Kidney epithelial cell (primary cell): ENCODE data around the gene SERBP1. TPM values are rescaled to one million over a fixed set of nuclear protein-coding genes. Genes with fewer than 3 reads are reported as not detected.
"Not testable (repeated sequence)": the region's sequence is repeated elsewhere in the genome, so short reads cannot be mapped to it uniquely, and the experiment has no call there.

Source experiments
- DNase-seq: peaks from one replicate; pipeline ENCODE4 v3.0.0-alpha.2; 2010; ENCODE audit warnings: low read depth
- H3K27me3 ChIP-seq: 2 replicates; pipeline ENCODE4 v1.6.0; 2011; ENCODE audit warnings: low read length; ENCODE audit not compliant: control insufficient read depth, insufficient read depth
- H3K36me3 ChIP-seq: 2 replicates; pipeline ENCODE4 v1.5.1; 2011; ENCODE audit warnings: low read length; ENCODE audit not compliant: control insufficient read depth, insufficient read depth
- H3K4me3 ChIP-seq: 2 replicates; pipeline ENCODE4 v1.5.1; 2011; ENCODE audit warnings: low read depth, mild to moderate bottlenecking, control low read depth, low read length
- total RNA-seq: library from RNA; depleted of rRNA; stranded (reverse); fragments of >200 nt; gene quantifications from 2 replicates; pipeline ENCODE4 v1.2.3, GENCODE V29; 2015
- TF ChIP-seq, protein P1 (sequence below): IDR thresholded peaks from 2 replicates; pipeline ENCODE4 v1.5.1; 2011; ENCODE audit warnings: mild to moderate bottlenecking, moderate library complexity, low read length, control low read depth, inconsistent platforms; ENCODE audit not compliant: insufficient read depth, poor library complexity, severe bottlenecking

The SERBP1 gene
- total RNA-seq, 1 donor from 2014 or later, result 234 TPM

DNA sequence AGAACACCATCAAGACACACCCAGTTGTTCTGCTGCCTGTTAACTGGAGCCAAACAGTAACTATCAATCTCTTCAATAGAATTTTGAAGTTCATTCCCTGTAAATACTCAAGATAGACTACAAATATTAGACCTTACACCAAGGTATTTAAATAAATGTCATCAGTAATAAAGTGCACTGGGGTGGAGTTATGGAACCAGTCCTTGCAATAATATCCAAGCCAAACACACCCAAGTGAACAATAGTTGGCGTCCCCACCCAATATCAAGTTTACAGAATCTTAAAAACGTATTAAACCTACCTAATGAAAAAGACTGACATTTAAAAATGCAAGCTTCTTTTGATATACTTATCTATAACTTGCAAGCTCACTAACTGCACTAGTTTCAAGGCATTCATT, 2.7 kb downstream of the SERBP1 start:
- TF ChIP-seq, protein P1, sequence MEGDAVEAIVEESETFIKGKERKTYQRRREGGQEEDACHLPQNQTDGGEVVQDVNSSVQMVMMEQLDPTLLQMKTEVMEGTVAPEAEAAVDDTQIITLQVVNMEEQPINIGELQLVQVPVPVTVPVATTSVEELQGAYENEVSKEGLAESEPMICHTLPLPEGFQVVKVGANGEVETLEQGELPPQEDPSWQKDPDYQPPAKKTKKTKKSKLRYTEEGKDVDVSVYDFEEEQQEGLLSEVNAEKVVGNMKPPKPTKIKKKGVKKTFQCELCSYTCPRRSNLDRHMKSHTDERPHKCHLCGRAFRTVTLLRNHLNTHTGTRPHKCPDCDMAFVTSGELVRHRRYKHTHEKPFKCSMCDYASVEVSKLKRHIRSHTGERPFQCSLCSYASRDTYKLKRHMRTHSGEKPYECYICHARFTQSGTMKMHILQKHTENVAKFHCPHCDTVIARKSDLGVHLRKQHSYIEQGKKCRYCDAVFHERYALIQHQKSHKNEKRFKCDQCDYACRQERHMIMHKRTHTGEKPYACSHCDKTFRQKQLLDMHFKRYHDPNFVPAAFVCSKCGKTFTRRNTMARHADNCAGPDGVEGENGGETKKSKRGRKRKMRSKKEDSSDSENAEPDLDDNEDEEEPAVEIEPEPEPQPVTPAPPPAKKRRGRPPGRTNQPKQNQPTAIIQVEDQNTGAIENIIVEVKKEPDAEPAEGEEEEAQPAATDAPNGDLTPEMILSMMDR, result no peak
- Histone ChIP-seq H3K27me3 (no peaks in the 10 kb centered on the region), H3K36me3 (peaks cover 2% of the 10 kb centered on the region), H3K4me3 (peak overlapping the region; percentile 88)
- no peak for DNase-seq

DNA sequence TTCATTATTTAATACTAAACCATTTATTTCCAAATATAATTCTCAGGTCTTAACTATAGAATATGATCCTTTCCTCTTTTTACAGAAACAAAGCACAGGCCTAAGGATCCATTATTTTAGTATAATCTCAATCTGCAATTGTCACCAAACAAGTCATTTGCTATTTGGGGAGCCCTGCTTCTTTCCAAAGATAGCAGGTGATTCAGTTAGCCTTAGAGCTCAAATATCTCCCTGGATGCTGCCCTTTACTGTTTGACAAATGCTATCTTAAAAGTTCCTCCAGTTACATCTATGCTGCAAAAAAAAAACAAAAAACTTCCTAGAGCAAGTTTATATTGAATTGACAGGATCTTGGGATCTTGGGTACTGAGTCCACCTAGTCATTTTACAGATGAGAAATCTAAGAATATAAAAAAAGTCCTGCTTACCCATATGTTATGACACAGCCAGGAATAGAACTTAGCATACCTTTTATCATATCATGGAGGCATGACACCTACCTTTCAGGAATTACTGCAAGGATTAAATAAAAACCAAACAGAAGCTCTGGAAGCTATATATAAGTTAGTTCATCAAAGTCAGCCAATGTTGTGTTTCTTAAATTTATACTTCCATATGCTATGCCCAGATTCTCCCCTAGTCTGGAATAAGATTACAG, 9.2 kb downstream of the SERBP1 start:
- TF ChIP-seq, protein P1, result no peak
- no peak overlapping the region for H3K4me3 ChIP-seq
- H3K27me3 ChIP-seq, result no peaks in the 10 kb centered on the region
- DNase-seq, result no peak
- H3K36me3 ChIP-seq, result peaks cover 2% of the 10 kb centered on the region

DNA sequence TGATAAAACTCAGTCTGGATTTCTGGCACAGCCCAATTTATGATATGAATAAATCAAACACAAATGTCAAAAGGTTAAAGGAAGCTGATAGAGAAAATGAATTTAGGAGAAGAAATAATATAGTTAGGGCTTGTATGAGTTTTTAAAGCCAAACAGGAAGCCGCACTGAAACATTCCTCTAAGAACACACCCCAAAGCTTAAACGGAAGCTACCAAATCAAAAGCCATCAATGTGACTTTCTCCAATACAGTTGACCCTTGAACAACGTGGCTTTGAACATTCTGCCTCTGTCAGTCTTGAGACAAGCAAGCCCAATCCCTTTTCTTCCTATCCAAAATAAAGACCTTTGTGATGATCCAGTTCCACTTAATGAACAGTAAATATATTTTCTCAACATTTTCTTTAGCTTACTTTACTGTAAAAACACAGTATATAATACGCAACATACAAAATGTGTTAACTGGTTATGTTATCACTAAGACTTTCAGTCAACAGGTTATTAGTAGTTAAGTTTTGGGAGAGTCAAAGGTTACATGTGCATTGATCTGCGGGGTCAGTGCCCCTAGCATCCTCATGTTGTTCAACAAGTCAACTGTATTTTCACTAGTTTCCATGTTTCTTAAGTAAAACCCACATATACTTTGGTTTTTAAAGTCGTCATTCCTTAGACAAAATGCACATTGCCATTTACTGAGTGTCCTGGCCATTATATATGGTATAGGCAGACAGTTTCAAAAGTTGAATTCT, 11.2 kb downstream of the SERBP1 start:
- no peaks in the 10 kb centered on the region for H3K27me3 ChIP-seq
- no peaks in the 10 kb centered on the region for H3K36me3 ChIP-seq
- DNase-seq, result no peak
- TF ChIP-seq, protein P1, result no peak
- no peak overlapping the region for H3K4me3 ChIP-seq

DNA sequence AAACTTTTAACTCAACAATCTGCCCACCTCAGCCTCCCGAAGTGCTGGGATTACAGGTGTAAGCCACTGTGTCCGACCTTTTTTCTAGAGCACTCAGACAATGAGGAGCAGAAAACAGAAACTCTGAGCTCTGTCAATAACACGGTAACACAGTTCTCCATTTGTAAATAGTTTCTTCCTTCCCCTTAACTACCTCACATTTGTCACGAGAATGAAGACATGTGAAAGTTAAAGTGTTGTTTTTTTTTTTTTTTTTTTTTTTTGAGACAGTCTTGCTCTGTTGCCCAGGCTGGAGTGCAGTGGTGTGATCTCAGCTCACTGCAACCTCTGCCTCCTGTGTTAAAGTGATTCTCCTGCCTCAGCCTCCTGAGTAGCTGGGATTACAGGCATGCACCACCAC, 12.5 kb downstream of the SERBP1 start:
- H3K36me3 ChIP-seq, DNase-seq, H3K27me3 ChIP-seq, H3K4me3 ChIP-seq: not testable (repeated sequence)

DNA sequence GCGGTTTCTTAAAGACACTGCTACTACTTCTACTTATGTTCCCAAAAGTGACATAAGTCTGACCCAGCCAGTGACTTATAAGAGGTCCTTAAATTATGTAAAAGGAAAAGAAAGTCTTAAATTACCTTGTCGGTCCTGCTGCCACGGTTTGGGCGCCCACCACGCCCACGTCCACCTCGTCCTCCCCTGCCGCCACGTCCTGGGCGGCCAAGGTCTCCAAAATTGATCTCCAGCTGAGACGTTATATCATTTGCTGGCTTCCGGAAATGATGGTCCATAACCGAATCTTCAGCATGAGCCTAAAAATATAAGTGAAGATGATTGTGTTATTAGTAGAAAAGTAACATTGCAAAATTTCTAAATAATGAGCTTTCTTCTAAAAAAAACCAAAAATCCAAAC, 15.2 kb downstream of the SERBP1 start:
- TF ChIP-seq, protein P1, result no peak
- no peak for DNase-seq
- no peaks in the 10 kb centered on the region for H3K36me3 ChIP-seq
- H3K27me3 ChIP-seq, result no peaks in the 10 kb centered on the region
- no peak overlapping the region for H3K4me3 ChIP-seq

DNA sequence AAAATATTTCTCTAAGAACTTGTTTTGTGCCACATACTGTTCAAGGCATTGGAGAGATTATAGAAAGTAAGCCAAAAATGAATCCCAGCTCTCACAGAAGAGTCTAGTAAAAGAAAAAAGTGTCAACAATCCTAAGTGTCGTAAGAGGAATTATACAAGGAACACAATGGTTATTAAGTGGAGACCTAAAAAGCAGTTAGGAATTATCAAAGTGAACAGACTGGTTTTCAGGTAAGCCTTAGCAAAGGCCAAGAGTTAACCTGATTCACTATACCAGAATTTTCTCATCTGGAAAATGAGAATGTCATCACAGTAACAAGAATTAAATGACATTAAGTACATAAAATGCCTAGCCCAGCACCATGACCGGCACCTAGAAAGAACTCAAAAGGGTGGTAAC, 15.6 kb downstream of the SERBP1 start:
- TF ChIP-seq, protein P1, result no peak
- Histone ChIP-seq H3K36me3 (no peaks in the 10 kb centered on the region), H3K4me3 (no peak overlapping the region), H3K27me3 (no peaks in the 10 kb centered on the region)
- no peak for DNase-seq

DNA sequence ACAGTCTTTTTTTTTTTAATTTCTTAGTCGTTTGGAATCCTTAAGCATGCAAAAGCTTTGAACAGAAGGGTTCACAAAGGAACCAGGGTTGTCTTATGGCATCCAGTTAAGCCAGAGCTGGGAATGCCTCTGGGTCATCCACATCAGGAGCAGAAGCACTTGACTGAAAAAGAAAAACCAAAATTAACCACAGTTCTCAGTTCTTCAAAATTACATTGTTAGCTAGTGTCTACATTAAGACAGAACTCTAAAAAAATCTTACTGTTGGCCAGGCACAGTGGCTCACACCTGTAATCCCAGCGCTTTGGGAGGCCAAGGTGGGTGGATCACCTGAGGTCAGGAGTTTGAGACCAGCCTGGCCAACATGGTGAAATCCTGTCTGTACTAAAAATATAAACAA, 17.1 kb downstream of the SERBP1 start:
- not testable (repeated sequence) for DNase-seq, H3K4me3 ChIP-seq, H3K27me3 ChIP-seq, H3K36me3 ChIP-seq
